HepG2 (cell line): ENCODE data around the gene SNUPN. TPM values are rescaled to one million over a fixed set of nuclear protein-coding genes. Genes with fewer than 3 reads are reported as not detected.

Source experiments
- CREB3 ChIP-seq: sonication (generic); formaldehyde crosslinking; IDR thresholded peaks from 2 replicates; pipeline ENCODE4 v1.5.0; 2020; ENCODE audit warnings: missing genetic modification reagents
- KDM6A ChIP-seq: IDR thresholded peaks from 2 replicates; pipeline ENCODE4 v1.6.1; 2016; ENCODE audit warnings: low read depth
- KLF6 ChIP-seq: IDR thresholded peaks from 2 replicates; pipeline ENCODE4 v1.8.0; 2016; ENCODE audit warnings: missing biosample characterization, missing genetic modification reagents
- MEIS2 ChIP-seq: sonication (generic); formaldehyde crosslinking; IDR thresholded peaks from 2 replicates; pipeline ENCODE4 v1.9.0; 2021; ENCODE audit warnings: mild to moderate bottlenecking, missing genetic modification reagents
- NFKB2 ChIP-seq: sonication (generic); formaldehyde crosslinking; IDR thresholded peaks from 2 replicates; pipeline ENCODE4 v1.4.0; 2020; ENCODE audit warnings: missing genetic modification reagents, borderline replicate concordance
- PHF20 ChIP-seq: sonication (generic); formaldehyde crosslinking; IDR thresholded peaks from 2 replicates; pipeline ENCODE4 v1.5.0; 2020; ENCODE audit warnings: mild to moderate bottlenecking, missing genetic modification reagents
- PHF8 ChIP-seq: sonication (generic); formaldehyde crosslinking; IDR thresholded peaks from 2 replicates; pipeline ENCODE4 v1.5.0; 2020; ENCODE audit warnings: missing genetic modification reagents
- PITX1 ChIP-seq: sonication (generic); formaldehyde crosslinking; IDR thresholded peaks from 2 replicates; pipeline ENCODE4 v1.5.1; 2020; ENCODE audit warnings: mild to moderate bottlenecking, missing genetic modification reagents
- RXRA ChIP-seq: sonication (generic); formaldehyde crosslinking; IDR thresholded peaks from 2 replicates; pipeline ENCODE4 v1.5.1; 2020; ENCODE audit warnings: missing genetic modification reagents
- TBX2 ChIP-seq: sonication (generic); formaldehyde crosslinking; IDR thresholded peaks from 2 replicates; pipeline ENCODE4 v1.5.0; 2020; ENCODE audit warnings: missing genetic modification reagents, mild to moderate bottlenecking, borderline replicate concordance
- TCF12 ChIP-seq, 2 experiments: fragments of 450-650 bp in 1 of 2; sonication (generic) in 1 of 2; formaldehyde crosslinking in 1 of 2; IDR thresholded peaks; 2 replicates each; pipeline versions ENCODE4 v1.6.1 to v1.8.0; 2017 to 2022; ENCODE audit warnings: antibody characterized with exemption in 1 of 2, mild to moderate bottlenecking in 1 of 2, missing genetic modification reagents in 1 of 2, moderate library complexity in 1 of 2
- ZBTB49 ChIP-seq: sonication (generic); formaldehyde crosslinking; IDR thresholded peaks from 2 replicates; pipeline ENCODE4 v1.4.0; 2020; ENCODE audit warnings: missing genetic modification reagents, borderline replicate concordance
- ZNF264 ChIP-seq: sonication (generic); formaldehyde crosslinking; IDR thresholded peaks from 2 replicates; pipeline ENCODE4 v1.4.0; 2020; ENCODE audit warnings: missing genetic modification reagents
- ZNF367 ChIP-seq: sonication (generic); formaldehyde crosslinking; IDR thresholded peaks from 2 replicates; pipeline ENCODE4 v1.4.0; 2020; ENCODE audit warnings: missing genetic modification reagents, borderline replicate concordance
- ZNF543 ChIP-seq: sonication (generic); formaldehyde crosslinking; IDR thresholded peaks from 2 replicates; pipeline ENCODE4 v1.4.0; 2020; ENCODE audit warnings: mild to moderate bottlenecking, missing genetic modification reagents
- ZNF550 ChIP-seq: sonication (generic); formaldehyde crosslinking; IDR thresholded peaks from 2 replicates; pipeline ENCODE4 v1.4.0; 2020; ENCODE audit warnings: mild to moderate bottlenecking, missing genetic modification reagents, borderline replicate concordance
- ZNF616 ChIP-seq: sonication (generic); formaldehyde crosslinking; IDR thresholded peaks from 2 replicates; pipeline ENCODE4 v1.5.0; 2020; ENCODE audit warnings: low read depth, mild to moderate bottlenecking, missing genetic modification reagents
- ZNF747 ChIP-seq: sonication (generic); formaldehyde crosslinking; IDR thresholded peaks from 2 replicates; pipeline ENCODE4 v1.8.1; 2023; ENCODE audit warnings: missing genetic modification reagents, mild to moderate bottlenecking, borderline replicate concordance
- ZZZ3 ChIP-seq: sonication (generic); formaldehyde crosslinking; IDR thresholded peaks from 2 replicates; pipeline ENCODE4 v1.4.0; 2020; ENCODE audit warnings: missing genetic modification reagents, mild to moderate bottlenecking, borderline replicate concordance
- polyA plus RNA-seq, 8 experiments: library from polyadenylated mRNA; depleted of rRNA in 3 of 8; stranded (reverse) in 7 of 8; unstranded in 1 of 8; fragments of >200 nt; fragmentation: Illumina TruSeq in 4 of 8; extraction: Trizol in 4 of 8; gene quantifications; 2 replicates each; pipeline versions ENCODE4 v1.2.1 to v1.2.3, GENCODE V29; 2011 to 2016; ENCODE audit warnings: low read depth in 4 of 8, missing spikeins in 1 of 8, mixed read lengths in 1 of 8; ENCODE audit not compliant: insufficient read depth in 1 of 8
- total RNA-seq, 5 experiments: library from RNA; depleted of rRNA; stranded (reverse); fragments of >200 nt; fragmentation: Illumina TruSeq; extraction: Trizol; gene quantifications; 2 replicates each; pipeline ENCODE4 v1.2.3, GENCODE V29; 2016; ENCODE audit warnings: low read depth in 1 of 5
- TF ChIP-seq, protein P1 (sequence below): sonication (generic); formaldehyde crosslinking; IDR thresholded peaks from 2 replicates; pipeline ENCODE4 v1.8.0; 2022; ENCODE audit warnings: missing genetic modification reagents, mild to moderate bottlenecking, moderate library complexity, borderline replicate concordance
- TF ChIP-seq, protein P2 (sequence below): IDR thresholded peaks from 2 replicates; pipeline ENCODE4 v1.6.1; 2016

SNUPN gene
- total and polyA plus RNA-seq, 2 of the 13 experiments (the other 11 are each of a cell fraction or from before 2014, with no cell fraction given): 9.0 to 16.4 TPM

- TF ChIP-seq NFKB2 (CRISPR knock-in tag): 0 out of 2 replicates have a peak, but pooled peaks have one; percentile 59
- peak; percentile 87 for TF ChIP-seq MEIS2 (CRISPR knock-in tag)
- TF ChIP-seq TBX2 (CRISPR knock-in tag): peak; percentile 65; the same call in 1 of the 2 replicates
- no peak for TF ChIP-seq ZNF367 (CRISPR knock-in tag)
- TF ChIP-seq KLF6: 0 out of 2 replicates have a peak, but pooled peaks have one; percentile 29
- TF ChIP-seq, protein P1, sequence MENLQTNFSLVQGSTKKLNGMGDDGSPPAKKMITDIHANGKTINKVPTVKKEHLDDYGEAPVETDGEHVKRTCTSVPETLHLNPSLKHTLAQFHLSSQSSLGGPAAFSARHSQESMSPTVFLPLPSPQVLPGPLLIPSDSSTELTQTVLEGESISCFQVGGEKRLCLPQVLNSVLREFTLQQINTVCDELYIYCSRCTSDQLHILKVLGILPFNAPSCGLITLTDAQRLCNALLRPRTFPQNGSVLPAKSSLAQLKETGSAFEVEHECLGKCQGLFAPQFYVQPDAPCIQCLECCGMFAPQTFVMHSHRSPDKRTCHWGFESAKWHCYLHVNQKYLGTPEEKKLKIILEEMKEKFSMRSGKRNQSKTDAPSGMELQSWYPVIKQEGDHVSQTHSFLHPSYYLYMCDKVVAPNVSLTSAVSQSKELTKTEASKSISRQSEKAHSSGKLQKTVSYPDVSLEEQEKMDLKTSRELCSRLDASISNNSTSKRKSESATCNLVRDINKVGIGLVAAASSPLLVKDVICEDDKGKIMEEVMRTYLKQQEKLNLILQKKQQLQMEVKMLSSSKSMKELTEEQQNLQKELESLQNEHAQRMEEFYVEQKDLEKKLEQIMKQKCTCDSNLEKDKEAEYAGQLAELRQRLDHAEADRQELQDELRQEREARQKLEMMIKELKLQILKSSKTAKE (CRISPR knock-in tag): peak; percentile 88
- TF ChIP-seq PHF20 (CRISPR knock-in tag): 0 out of 2 replicates have a peak, but pooled peaks have one; percentile 31
- TF ChIP-seq ZNF543: 0 out of 2 replicates have a peak, but pooled peaks have one; percentile 61
- peak; percentile 68 for TF ChIP-seq KDM6A (CRISPR knock-in tag)
- no peak for TF ChIP-seq TCF12 (IDR thresholded peaks at IDR 0.05)
- TF ChIP-seq TCF12 (CRISPR knock-in tag; IDR thresholded peaks at IDR 0.05): peak; percentile 75; the same call in 1 of the 2 replicates
- 0 out of 2 replicates have a peak, but pooled peaks have one; percentile 5 for TF ChIP-seq ZNF747 (CRISPR knock-in tag)
- 0 out of 2 replicates have a peak, but pooled peaks have one; percentile 12 for TF ChIP-seq PHF8
- TF ChIP-seq PITX1: 0 out of 2 replicates have a peak, but pooled peaks have one; percentile 40
- TF ChIP-seq, protein P2, sequence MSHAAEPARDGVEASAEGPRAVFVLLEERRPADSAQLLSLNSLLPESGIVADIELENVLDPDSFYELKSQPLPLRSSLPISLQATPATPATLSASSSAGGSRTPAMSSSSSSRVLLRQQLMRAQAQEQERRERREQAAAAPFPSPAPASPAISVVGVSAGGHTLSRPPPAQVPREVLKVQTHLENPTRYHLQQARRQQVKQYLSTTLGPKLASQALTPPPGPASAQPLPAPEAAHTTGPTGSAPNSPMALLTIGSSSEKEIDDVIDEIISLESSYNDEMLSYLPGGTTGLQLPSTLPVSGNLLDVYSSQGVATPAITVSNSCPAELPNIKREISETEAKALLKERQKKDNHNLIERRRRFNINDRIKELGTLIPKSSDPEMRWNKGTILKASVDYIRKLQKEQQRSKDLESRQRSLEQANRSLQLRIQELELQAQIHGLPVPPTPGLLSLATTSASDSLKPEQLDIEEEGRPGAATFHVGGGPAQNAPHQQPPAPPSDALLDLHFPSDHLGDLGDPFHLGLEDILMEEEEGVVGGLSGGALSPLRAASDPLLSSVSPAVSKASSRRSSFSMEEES (CRISPR knock-in tag): peak; percentile 82
- no peak for TF ChIP-seq CREB3 (CRISPR knock-in tag)
- no peak for TF ChIP-seq ZBTB49 (CRISPR knock-in tag)
- TF ChIP-seq ZNF550 (CRISPR knock-in tag): peak; percentile 53; the same call in 1 of the 2 replicates
- peak; percentile 62; the same call in 1 of the 2 replicates for TF ChIP-seq ZZZ3 (CRISPR knock-in tag)
- TF ChIP-seq ZNF616 (CRISPR knock-in tag): 0 out of 2 replicates have a peak, but pooled peaks have one; percentile 27
- TF ChIP-seq ZNF264: peak; percentile 43; the same call in 1 of the 2 replicates
- TF ChIP-seq RXRA: peak; percentile 97
Measured at GRCh38 chr15:75650908-75651809, 25.6 kb upstream of the SNUPN start (continued).
